GM13976 (cell line): Measurements from ENCODE around the gene PCSK2.

Experiments
- DNase-seq: peaks from one replicate; pipeline ENCODE4 v3.0.0; 2012; ENCODE audit warnings: low spot score
- in situ Hi-C: fragments of 300-500 bp; cut with MboI; formaldehyde crosslinking; loops from one replicate; pipeline ENCODE4 v1.12.0; 2022; ENCODE audit warnings: low sequenced_read_pairs, mixed read lengths, inconsistent platforms; ENCODE audit not compliant: unreplicated experiment
- TF ChIP-seq, protein P1 (sequence below): IDR thresholded peaks from 2 replicates; pipeline ENCODE4 v1.5.1; 2012; ENCODE audit warnings: borderline replicate concordance, mild to moderate bottlenecking; ENCODE audit not compliant: insufficient read depth; ENCODE audit errors: extremely low read depth, missing control alignments, control extremely low read depth

PCSK2 gene

DNA sequence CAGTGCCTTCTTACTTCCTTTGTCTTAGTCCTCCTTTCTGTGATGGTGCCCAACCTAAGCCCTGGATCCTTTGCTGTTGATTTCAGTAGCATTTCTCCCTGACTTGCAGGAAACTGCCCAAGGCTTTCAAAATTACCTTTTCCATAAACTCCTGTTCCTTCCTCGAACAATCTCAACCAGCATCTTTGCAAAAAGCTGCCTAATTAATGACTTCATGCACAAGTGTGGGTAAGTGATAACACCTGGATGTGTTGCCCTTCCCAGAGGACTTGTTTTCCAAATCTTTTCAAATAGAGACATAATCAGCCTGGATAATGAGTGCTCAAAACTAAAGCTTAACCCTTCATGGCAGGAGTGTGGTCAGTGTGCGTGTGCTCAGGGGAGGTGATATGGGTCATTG, 118.0 kb downstream of the PCSK2 start:
- in situ Hi-C loops: no loop called here
- TF ChIP-seq, protein P1, sequence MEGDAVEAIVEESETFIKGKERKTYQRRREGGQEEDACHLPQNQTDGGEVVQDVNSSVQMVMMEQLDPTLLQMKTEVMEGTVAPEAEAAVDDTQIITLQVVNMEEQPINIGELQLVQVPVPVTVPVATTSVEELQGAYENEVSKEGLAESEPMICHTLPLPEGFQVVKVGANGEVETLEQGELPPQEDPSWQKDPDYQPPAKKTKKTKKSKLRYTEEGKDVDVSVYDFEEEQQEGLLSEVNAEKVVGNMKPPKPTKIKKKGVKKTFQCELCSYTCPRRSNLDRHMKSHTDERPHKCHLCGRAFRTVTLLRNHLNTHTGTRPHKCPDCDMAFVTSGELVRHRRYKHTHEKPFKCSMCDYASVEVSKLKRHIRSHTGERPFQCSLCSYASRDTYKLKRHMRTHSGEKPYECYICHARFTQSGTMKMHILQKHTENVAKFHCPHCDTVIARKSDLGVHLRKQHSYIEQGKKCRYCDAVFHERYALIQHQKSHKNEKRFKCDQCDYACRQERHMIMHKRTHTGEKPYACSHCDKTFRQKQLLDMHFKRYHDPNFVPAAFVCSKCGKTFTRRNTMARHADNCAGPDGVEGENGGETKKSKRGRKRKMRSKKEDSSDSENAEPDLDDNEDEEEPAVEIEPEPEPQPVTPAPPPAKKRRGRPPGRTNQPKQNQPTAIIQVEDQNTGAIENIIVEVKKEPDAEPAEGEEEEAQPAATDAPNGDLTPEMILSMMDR: no peak
- no peak for DNase-seq

DNA sequence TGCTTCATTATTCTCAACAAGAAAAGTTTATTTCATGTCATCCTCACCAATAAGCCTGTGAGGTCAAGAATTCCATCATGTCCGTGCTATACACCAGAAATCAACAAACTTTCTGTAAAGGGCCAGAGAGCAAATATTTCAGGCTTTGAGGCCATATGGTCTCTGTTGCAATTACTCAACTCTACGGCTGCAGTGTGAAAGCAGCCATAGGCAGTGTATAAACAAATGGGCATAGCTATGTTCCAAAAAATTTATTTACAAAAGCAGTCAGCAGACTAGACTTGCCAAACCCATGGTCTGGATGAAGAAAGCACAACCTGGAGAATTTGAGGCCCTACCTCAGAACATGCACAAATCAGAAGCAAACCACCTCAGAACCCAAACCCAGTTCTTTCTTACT, 118.5 kb downstream of the PCSK2 start:
- TF ChIP-seq, protein P1: no peak
- no peak for DNase-seq
- in situ Hi-C loops: no loop called here

DNA sequence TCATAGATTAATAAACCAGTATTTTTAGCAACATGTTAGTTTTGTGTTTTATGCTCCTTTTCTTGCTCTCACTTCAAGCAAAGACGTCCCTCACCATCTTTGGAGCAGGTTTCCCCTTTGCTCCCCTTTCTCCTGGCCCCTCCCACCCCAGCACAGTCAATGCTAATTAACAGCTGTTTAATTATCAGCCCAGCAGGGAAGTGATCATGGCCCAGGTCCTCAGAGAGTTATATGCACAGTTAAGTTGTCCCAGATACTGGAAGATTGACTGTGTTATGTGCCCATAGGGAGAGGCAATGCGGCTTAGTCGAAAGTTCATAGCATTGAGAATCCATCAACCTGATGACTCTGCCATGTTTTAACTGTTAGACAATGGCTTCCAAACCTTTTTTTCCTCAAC, 123.5 kb downstream of the PCSK2 start:
- TF ChIP-seq, protein P1: no peak
- DNase-seq: no peak
- in situ Hi-C loops: no loop called here

DNA sequence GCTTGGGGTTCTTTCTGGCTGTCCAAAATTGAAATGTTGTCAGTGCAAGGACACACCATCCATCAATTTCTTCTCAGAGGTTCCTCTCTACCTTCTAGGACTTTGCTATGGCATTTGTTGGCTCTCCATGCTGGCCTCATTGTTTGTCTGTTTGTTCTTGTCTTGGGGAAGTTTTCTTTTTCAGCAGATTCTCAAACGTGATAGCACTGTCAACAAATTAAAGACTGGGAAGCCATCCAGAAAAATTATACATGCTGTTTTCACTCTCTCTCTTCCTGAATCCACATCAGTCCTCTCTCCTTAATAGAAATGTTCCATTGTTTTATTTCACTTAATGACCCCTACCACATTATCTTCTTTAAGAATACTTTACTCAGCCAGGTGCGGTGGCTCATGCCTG, 130.4 kb downstream of the PCSK2 start:
- TF ChIP-seq, protein P1: no peak

DNA sequence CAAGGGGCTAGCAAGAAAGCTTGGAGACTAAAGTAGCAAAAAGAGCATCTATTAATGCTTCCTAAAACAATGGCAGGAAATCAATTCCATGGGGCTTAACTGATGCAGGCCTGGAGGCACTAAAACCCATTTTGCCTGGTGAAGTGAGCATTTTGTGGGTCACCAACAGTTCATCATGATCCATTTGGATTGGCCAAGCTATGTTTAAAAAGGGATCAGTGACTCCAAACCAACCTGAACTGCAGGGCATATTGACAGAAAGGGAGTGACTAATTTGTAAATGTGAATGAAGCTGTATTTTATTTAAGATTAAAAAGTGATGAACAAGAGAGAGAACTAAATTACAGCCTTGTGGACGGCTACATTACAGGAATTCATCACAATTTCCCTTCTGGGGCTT, 132.0 kb downstream of the PCSK2 start:
- in situ Hi-C loops: no loop called here
- TF ChIP-seq, protein P1: no peak
- DNase-seq: no peak

More for the DNA sequence above, 130.4 kb downstream of the PCSK2 start:
- in situ Hi-C loops: no loop called here
- no peak for DNase-seq

DNA sequence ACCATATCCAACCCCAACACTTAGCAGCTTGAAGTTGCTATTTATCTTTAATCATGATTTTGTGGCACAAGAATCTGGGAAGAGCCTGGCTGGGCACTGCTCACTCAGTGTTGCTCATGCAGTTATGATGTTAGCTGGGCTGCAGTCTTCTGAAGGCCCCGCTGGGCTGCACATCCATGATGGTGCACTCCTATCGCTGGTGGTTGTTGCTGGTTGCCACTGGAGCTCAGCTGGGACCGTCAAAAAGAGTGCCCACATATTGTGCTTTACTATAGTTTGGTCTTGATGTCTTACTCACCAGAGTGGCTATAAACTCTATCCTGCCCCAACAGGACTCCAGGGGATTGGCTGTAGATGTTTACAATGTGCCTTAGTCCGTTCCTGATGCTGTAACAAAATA, 137.8 kb downstream of the PCSK2 start:
- TF ChIP-seq, protein P1: no peak
- no peak for DNase-seq
- in situ Hi-C loops: no loop called here

DNA sequence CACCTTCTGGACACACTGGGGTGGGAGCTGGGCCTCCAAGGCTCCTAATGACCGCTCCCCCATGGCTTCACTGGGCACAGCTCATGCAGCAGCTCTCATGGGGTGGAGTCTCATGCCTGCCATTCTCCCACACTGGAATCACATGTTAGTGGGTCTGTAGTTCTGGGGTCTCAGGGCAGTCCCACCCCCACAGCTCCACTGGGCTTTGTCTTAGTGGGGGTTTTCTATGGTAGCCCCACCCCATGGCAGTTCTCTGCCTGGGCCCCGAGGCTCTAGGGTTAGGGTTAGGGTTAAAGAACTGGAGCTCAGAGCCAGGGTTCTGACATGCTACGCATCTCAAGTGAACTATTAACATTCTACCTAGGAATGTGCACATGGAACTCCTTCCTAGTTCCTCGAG, 139.0 kb downstream of the PCSK2 start:
- in situ Hi-C loops: no loop called here
- TF ChIP-seq, protein P1: no peak
- no peak for DNase-seq
